Astrocyte of the spinal cord (primary cell): ENCODE data around the gene TSHR.
"Not testable (repeated sequence)": the region's sequence is repeated elsewhere in the genome, so short reads cannot be mapped to it uniquely, and the experiment has no call there.

Source experiments
- DNase-seq: peaks from one replicate; pipeline ENCODE4 v3.0.0; 2011; ENCODE audit warnings: low read depth, low spot score
- H3K4me3 ChIP-seq: 2 replicates; pipeline ENCODE4 v1.5.1; 2011; ENCODE audit warnings: low read depth, mild to moderate bottlenecking, low read length, moderate library complexity
- CTCF ChIP-seq: IDR thresholded peaks from 2 replicates; pipeline ENCODE4 v1.5.1; 2012; ENCODE audit warnings: low read depth, mild to moderate bottlenecking, low read length, inconsistent platforms
- in situ Hi-C: cut with HindIII; loops from 2 replicates; pipeline ENCODE4 v1.10.0; 2017; ENCODE audit warnings: low sequenced_read_pairs

The TSHR gene

GRCh38 chr14:81018684-81019083, 63.3 kb downstream of the TSHR start:
- in situ Hi-C loops: no loop called here
- no peak for TF ChIP-seq CTCF

GRCh38 chr14:81019113-81019512, 63.7 kb downstream of the TSHR start:
- H3K4me3 ChIP-seq, DNase-seq, in situ Hi-C loops: not testable (repeated sequence)

More at GRCh38 chr14:81018684-81019083, 63.3 kb downstream of the TSHR start:
- no peak for DNase-seq
- no peak overlapping the region for H3K4me3 ChIP-seq

GRCh38 chr14:81023095-81023710, 67.8 kb downstream of the TSHR start:
- no peak for TF ChIP-seq CTCF
- DNase-seq: no peak
- in situ Hi-C loops: no loop called here
- H3K4me3 ChIP-seq: no peak overlapping the region

GRCh38 chr14:81028461-81028860, 73.0 kb downstream of the TSHR start:
- TF ChIP-seq CTCF: no peak
- no peak overlapping the region for H3K4me3 ChIP-seq
- no peak for DNase-seq
- in situ Hi-C loops: no loop called here

GRCh38 chr14:81031488-81031887, 76.1 kb downstream of the TSHR start:
- no peak overlapping the region for H3K4me3 ChIP-seq
- in situ Hi-C loops: no loop called here
- TF ChIP-seq CTCF: no peak
- DNase-seq: no peak

GRCh38 chr14:81033698-81034240, 78.3 kb downstream of the TSHR start:
- TF ChIP-seq CTCF: no peak
- in situ Hi-C loops: no loop called here
- no peak for DNase-seq
- no peak overlapping the region for H3K4me3 ChIP-seq

- no peak for TF ChIP-seq CTCF
- no peak overlapping the region for H3K4me3 ChIP-seq
- no peak for DNase-seq
- in situ Hi-C loops: no loop called here
Measured at GRCh38 chr14:81042438-81042837, 87.0 kb downstream of the TSHR start.
